Heart left ventricle (tissue), 16 donors: ENCODE results near the gene LCLAT1. TPM values are rescaled to one million over a fixed set of nuclear protein-coding genes. Genes with fewer than 3 reads are reported as not detected.

ENCODE experiments used
- ATAC-seq, 4 donors: fragments of 200-7000 bp; cut with Tn5 transposase; one replicate each; pipeline ENCODE4 v1.9.1; 2020 to 2022; ENCODE audit warnings: moderate library complexity in 4 of 4, mild to moderate bottlenecking in 3 of 4, moderate number of reproducible peaks in 1 of 4
- DNase-seq, 5 donors: peaks; one replicate each; pipeline ENCODE4 v3.0.0-alpha.2; 2020
- H3K27ac ChIP-seq, 12 donors: fragments of 200-600 bp; sonication (generic) in 4 of 12; one replicate each; pipeline versions ENCODE4 v1.5.0 to v1.8.0; 2016 to 2022; ENCODE audit warnings: mild to moderate bottlenecking in 2 of 12
- H3K27me3 ChIP-seq, 9 donors: fragments of 200-600 bp; sonication (generic) in 2 of 9; one replicate each; pipeline versions ENCODE4 v1.5.1 to v1.8.0; 2016 to 2022; ENCODE audit warnings: mild to moderate bottlenecking in 3 of 9
- H3K36me3 ChIP-seq, 9 donors: fragments of 200-600 bp; sonication (generic) in 2 of 9; one replicate each; pipeline versions ENCODE4 v1.5.0 to v1.8.0; 2018 to 2022; ENCODE audit warnings: mild to moderate bottlenecking in 2 of 9
- H3K4me1 ChIP-seq, 12 donors: fragments of 200-600 bp; sonication (generic) in 4 of 12; one replicate each; pipeline versions ENCODE4 v1.5.0 to v1.8.0; 2016 to 2022; ENCODE audit warnings: mild to moderate bottlenecking in 3 of 12
- H3K4me3 ChIP-seq, 12 donors: fragments of 200-600 bp; sonication (generic) in 4 of 12; one replicate each; pipeline versions ENCODE4 v1.5.0 to v1.8.0; 2017 to 2022; ENCODE audit warnings: mild to moderate bottlenecking in 9 of 12, moderate library complexity in 4 of 12
- H3K9me3 ChIP-seq, 12 donors: fragments of 200-600 bp; sonication (generic) in 4 of 12; one replicate each; pipeline versions ENCODE4 v1.5.0 to v1.8.0; 2016 to 2022; ENCODE audit warnings: mild to moderate bottlenecking in 1 of 12
- CTCF ChIP-seq, 12 donors: fragments of 200-600 bp; sonication (generic) in 4 of 12; IDR thresholded peaks; one replicate each; pipeline versions ENCODE4 v1.5.0 to v1.8.0; 2018 to 2022; ENCODE audit warnings: antibody characterized with exemption in 12 of 12, mild to moderate bottlenecking in 5 of 12
- POLR2A ChIP-seq, 2 donors: fragments of 450-650 bp; IDR thresholded peaks; one replicate each; pipeline ENCODE4 v1.6.1; 2017; ENCODE audit warnings: antibody characterized with exemption in 2 of 2, mild to moderate bottlenecking in 2 of 2, moderate library complexity in 2 of 2
- WGBS, 4 donors: extraction: QIAGEN DNeasy Blood & Tissue Kit in 2 of 4; methylation state at CpG; one replicate each; pipeline versions ENCODE4 v1.1.5 to v1.1.7; 2013 to 2018; 5-methylcytosine and 5-hydroxymethylcytosine counted together
- intact Hi-C, 10 donors: fragments of 100-400 bp; cut with DNase I; formaldehyde crosslinking; loops; one replicate each; pipeline versions ENCODE4 v1.11.1 to v1.14.2; 2022
- polyA plus RNA-seq, 2 donors: library from polyadenylated mRNA; stranded (reverse); fragments of 200-250 nt; gene quantifications; one replicate each; pipeline ENCODE4 v1.2.3, GENCODE V29; 2013
- total RNA-seq, 9 donors: library from RNA; depleted of rRNA in 2 of 9; stranded (reverse); fragments of >200 nt in 2 of 9; fragmentation: NEBNext Ultra II Directional in 3 of 9; extraction: Animal tissue kit (Norgen Biotek cat#: 25700) in 3 of 9; gene quantifications; one replicate each; pipeline versions ENCODE4 v1.1.0 to v1.2.4, GENCODE V29; 2016 to 2023
- donor health status: ischemic (EF 13 %, LVEDD 7.1; RV severe dilation, severe dysfunction).
- donor health status: healthy with polysubstance abuse.
- donor health status: DM: no; HTN: yes; CAD: no.
- donor health status: DM: no; HTN: no; CAD: no.
- donor health status: ischemic (EF 25% LVEDD 6.9; RV normal size, moderate dysfunction).
- donor health status: ischemic (EF 25% LVEDD 5.7; RV mildly dilated, moderate dysfunction).
- donor health status: healthy.
- donor health status: DM: yes; HTN: yes; CAD: no.
- donor health status: ischemic (EF 35%, LVEDD 5.7; RV mildly dilated, moderate dysfunction).
- donor health status: nonischemic (EF 11% LVEDD 7.7; RV severe dilation, severe dysfunction).
- donor health status: DM: yes; HTN: yes; CAD: no.
- donor health status: PGD.
- donor health status: ischemic (EF 29% LVEDD 5.4; RV normal size, mild dysfunction).
- donor health status: nonischemic (EF 23%, LVEDD 6.1; RV moderate dilation, normal function).

Gene LCLAT1
- total and polyA plus RNA-seq, 11 donors = 9.8 to 70.2 (median 43.8) TPM

DNA sequence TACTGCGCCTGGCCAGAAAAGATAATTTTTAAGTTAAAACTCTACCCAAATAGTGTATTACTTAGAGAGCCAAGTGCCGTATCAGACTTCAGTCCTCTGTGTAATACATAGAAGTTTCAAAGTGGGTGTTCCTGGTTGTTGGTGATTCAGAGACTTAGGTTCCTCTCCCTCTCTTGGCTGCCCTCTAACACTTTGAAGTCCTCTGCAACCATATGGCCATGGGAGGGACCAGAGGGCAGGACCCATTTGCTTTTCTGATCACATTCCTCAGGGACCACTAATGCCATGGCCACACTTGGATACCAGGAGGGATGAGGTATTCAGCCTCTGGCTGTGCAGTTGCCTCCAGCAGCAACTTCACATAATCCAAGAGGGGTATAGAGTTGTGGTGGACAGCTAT is 228.7 kb downstream of the LCLAT1 start:
- no peak for TF ChIP-seq CTCF (IDR thresholded peaks at IDR 0.05)
- TF ChIP-seq POLR2A (IDR thresholded peaks at IDR 0.05) = no peak
- Histone ChIP-seq H3K36me3 (no peaks in the 10 kb centered on the region), H3K9me3 (no peaks in the 10 kb centered on the region), H3K4me3 (no peak overlapping the region), H3K27ac (no peak overlapping the region), H3K4me1 (no peaks in the 10 kb centered on the region), H3K27me3 (no peaks in the 10 kb centered on the region)
- WGBS, 4 donors = 90 to 100% (median 93%) methylated on average over 2 of the region's 2 CpGs
- ATAC-seq (no peak), DNase-seq (no peak)
- intact Hi-C loops = no loop called here

DNA sequence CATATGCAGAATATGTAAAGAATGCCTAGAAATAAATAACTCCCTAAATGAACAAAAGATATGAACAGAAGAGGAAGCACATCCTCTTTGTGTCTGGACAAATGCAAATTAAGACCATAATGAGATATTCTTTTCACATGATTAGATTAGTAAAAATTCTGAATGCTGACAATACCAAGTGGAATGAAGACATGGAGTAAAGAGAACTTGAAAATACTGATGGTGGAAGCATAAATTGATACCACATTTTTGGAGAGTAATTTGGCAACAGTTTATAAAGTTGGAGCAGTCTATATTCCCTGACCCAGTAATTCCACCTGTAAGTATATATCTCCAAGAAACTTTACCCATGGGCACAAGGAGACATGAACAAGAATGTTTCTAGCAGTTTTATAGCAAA is 230.2 kb downstream of the LCLAT1 start:
- Histone ChIP-seq H3K36me3 (no peaks in the 10 kb centered on the region), H3K27me3 (no peaks in the 10 kb centered on the region), H3K9me3 (no peaks in the 10 kb centered on the region), H3K27ac (no peak overlapping the region), H3K4me3 (no peak overlapping the region), H3K4me1 (no peaks in the 10 kb centered on the region)
- TF ChIP-seq POLR2A (IDR thresholded peaks at IDR 0.05) = no peak
- TF ChIP-seq CTCF (IDR thresholded peaks at IDR 0.05) = no peak
- intact Hi-C loops = no loop called here
- DNase-seq (no peak), ATAC-seq (no peak)

DNA sequence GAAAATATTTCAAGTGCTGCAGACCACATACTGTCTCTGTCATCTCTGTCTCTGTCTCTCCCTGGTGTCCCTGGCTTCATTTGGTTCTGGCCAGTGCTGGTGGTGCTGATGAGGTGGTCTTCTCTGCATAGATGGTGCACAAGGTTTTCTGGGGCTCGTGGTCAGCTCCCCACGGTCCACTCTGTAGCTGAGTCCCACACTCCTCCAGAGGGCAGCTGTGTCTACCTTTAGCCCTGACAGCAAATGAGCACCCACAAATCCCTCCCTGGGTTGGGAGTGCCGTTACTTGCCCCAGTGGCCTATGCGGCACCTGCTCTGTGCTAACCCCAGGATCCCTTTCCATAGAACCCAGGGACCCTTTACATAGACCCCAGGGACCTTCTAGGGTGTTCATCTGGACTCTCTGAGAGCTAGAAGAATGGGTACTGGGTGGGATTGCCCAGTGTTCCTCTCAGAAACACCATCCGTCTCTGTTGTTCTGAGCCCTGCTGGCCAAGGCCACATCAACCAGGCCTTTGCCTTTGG is 230.9 kb downstream of the LCLAT1 start:
- Histone ChIP-seq H3K4me3 (no peak overlapping the region), H3K36me3 (no peaks in the 10 kb centered on the region), H3K4me1 (no peaks in the 10 kb centered on the region), H3K27ac (no peak overlapping the region), H3K27me3 (no peaks in the 10 kb centered on the region), H3K9me3 (no peaks in the 10 kb centered on the region)
- intact Hi-C loops = no loop called here
- TF ChIP-seq CTCF (IDR thresholded peaks at IDR 0.05) (no peak), POLR2A (IDR thresholded peaks at IDR 0.05) (no peak)
- DNase-seq (no peak), ATAC-seq (peak in 1 of 4 donors; percentile 20)
- WGBS, 4 donors = 80 to 96% (median 86%) methylated on average over 3 to 5 of the region's 5 CpGs

DNA sequence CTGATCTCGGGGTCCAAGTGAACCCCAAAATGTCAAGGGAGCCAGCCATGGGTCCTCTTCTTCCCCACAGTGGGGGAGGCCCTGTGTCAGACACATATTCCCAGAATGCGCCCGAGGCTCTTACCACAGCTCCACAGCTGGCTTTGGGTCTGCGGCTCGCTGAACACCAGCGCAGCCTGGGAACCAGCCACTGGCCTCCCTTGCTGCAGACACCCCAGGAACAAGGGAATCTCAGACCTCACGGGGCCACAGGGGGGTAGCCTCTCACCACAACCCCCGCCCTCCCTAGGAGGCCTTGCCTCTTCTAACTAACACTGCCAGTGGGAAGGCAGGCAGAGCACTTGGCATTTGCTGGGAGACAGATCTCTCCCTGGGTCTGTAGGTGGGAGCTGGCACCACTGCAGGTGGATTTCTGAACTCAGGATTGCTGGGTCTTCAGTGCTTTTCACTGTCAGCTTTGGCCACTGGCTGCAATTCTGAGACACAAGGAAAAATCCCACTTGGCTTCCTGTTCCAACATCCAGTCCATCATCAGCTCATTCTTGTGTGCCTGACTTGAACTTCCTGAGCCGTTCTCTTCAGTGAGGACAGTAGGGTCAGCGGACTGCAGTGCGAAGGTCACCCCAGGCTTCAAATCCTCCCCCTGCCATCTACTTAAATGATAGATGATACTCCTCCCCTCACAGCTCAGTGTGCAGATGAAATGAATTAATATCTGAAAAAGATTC is 231.5 kb downstream of the LCLAT1 start:
- ATAC-seq (peak in 1 of 4 donors; percentile 29), DNase-seq (no peak)
- intact Hi-C loops = no loop called here
- Histone ChIP-seq H3K4me3 (no peak overlapping the region), H3K4me1 (no peaks in the 10 kb centered on the region), H3K9me3 (no peaks in the 10 kb centered on the region), H3K27ac (no peak overlapping the region), H3K27me3 (no peaks in the 10 kb centered on the region), H3K36me3 (no peaks in the 10 kb centered on the region)
- WGBS, 4 donors = 75 to 88% (median 79%) methylated on average over 8 to 11 of the region's 11 CpGs
- no peak for TF ChIP-seq CTCF (IDR thresholded peaks at IDR 0.05)
- no peak for TF ChIP-seq POLR2A (IDR thresholded peaks at IDR 0.05)
